NOMO-1 (cell line): ENCODE results near the gene RNF111.

Source experiments
- DNase-seq, 2 experiments: peaks; one replicate each; lab custom pipeline; 2025; ENCODE audit not compliant: unreplicated experiment in 2 of 2; lab: John Stamatoyannopoulos, UW

RNF111 gene

DNA sequence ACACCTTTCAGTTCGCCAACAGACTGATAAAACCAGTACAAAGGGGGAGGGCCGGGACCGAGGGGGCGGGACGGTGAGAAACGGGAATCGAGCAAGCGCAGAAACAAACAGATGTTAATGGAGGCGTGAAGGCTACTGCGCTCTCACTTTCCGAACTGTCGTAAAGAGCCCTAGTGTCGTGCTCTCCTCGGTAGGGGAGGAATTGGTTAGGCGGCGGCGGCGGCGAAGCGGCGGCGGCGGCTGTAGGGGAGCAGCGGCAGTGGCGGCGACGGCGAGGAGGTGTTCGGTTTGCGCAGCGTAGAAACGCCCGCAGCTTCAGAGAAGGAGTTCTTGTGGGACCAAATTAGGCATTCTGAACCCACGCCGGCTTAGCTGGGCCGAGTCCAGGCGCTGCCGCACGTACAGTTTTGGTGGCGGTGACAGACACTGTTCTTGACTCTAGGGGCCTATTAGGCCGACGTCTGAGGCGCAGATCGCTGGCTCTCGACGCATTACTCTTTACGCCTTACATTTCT is at the start of gene RNF111:
Gene RNF111, plus strand, starts transcription at position 173 of the 515 bp plus-strand sequence. CDS start 43,160 bp downstream, outside the sequence.
- DNase-seq: peak; percentile 95 to 96

GRCh38 chr15:58947179-58947578 is 40.3 kb upstream of the RNF111 start:
- DNase-seq: no peak

DNA sequence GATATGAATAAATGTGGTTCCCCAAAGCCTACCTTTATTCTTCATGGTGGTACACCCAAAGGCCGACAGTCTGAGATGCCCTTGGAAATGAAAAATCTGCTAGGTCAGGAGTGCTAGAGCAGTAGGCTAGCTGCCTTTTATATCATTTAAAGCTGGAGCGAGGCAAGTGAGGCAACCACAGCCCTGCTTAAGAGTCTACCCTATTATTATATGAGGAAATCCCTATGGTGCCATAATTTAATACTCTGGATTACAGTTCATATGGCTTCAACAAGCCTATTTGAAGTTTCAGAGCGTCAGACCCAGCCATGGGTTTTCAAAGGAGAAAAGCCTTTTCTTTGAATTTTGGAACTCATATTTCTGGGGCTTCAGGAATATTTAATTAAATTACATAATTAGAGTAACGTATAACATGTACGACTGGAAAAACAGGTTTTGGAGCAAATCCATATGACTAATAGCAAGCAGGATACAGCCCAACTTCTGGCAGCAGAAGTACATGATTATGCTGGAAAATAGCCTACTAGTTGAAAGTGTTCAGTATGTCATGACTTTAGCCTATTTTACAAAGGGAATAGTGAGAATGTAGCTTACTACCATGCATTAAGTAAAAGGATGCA is 36.0 kb upstream of the RNF111 start:
- DNase-seq: no peak

DNA sequence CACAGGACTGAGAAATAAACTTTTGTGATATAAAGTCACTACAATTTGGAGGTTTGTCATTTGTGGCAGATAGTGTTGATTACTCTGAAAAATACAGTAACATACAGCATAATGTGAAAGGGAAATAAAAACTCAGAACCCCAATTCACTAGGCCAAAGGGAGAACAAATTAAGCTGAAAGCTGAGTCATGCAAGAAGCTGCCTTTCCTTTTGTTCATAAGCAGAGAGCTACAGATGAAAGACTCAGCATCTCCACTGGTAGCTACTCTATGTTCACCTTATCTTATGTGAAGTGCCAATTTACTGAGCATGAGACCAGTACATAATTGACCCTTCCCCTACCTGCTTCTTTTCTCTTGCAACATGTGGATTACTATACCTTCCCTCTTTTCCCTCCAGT is 34.7 kb upstream of the RNF111 start:
- no peak for DNase-seq

- peak; percentile 48 to 69 for DNase-seq
Measured at GRCh38 chr15:58957101-58957973, 30.1 kb upstream of the RNF111 start.

- no peak for DNase-seq
Measured at GRCh38 chr15:58958811-58959210, 28.7 kb upstream of the RNF111 start.

GRCh38 chr15:58962136-58962535 is 25.3 kb upstream of the RNF111 start:
- no peak for DNase-seq

DNA sequence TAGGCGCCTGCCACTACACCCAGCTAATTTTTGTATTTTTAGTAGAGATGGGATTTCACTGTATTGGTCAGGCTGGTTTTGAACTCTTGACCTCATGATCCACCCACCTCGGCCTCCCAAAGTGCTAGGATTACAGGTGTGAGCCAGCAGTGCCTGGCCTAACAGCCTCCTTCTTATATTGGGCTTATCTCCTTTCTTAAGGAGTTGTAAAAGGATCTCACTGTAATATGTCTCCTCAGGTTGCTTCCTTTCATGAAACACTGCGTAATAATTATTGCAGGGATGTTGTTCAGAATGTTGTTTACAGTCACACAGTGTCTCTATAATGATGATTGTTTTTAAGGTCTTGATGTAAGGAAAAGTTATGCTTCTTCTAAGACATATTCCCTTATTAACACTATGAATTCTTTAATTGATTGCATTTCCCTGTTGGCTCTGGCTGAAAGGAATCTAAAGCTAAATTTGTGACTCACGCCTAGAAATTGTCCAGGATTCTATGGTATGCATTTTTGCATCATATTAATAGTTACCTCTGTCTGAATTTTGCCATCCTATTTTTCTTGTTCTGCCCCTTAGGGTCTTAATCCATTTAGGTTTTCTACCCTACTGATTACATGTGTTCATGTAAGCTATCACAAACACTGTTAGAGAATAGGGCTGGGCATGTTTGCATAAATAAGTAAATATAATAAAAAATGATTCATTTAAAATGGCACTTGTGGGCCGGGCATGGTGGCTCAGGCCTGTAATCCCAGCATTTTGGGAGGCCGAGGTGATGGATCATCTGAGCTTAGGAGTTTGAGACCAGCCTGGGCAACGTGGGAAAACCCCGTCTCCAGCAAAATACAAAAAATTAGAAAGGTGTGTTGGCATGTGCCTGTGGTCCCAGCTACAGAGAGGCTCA is 24.5 kb upstream of the RNF111 start:
- no peak for DNase-seq

DNA sequence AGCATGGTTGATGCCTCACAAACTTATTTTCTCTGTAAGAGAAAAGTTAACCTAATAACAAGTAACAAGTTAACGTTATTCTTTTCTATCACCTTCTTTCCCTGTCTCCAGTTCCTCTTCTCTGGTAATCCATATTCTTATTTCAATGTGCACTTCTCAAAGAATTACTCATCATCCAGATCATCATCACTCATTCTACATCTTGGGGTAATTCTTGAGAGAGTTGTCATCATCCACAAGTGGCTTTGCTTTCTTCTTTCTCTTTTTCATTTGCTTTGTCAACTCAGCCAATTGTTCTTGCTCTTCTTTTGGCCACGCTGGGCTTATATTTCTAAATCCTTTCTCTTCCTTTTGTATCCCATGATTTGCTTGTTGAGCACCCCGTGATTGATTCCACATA is 20.8 kb upstream of the RNF111 start:
- no peak for DNase-seq

DNA sequence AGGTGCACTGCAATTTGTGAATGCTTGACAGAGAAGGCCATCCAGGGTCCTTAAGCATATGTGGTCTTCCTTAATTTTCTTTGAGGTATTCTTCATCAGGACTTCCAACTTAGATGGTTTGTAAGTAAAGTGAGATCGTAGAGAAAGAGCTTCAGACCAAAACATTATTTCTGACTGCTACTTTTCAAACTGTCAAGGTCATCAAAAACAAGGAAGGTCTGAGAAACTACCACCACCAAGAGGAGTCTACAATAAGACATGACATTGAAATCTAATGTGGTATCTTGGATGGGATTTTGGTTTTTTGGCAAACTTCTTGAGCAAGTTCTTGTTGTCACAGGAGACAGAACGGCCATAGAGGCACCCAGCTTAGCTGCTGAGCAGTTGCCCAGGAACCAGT is 20.0 kb upstream of the RNF111 start:
- DNase-seq: no peak

- DNase-seq: no peak
Measured at GRCh38 chr15:58977887-58978286, 9.6 kb upstream of the RNF111 start.

- peak; percentile 49 to 68 for DNase-seq
Measured at GRCh38 chr15:58980351-58980939, 7.0 kb upstream of the RNF111 start.

GRCh38 chr15:58981808-58982475 is 5.5 kb upstream of the RNF111 start:
- DNase-seq: peak in 1 of 2 experiments; percentile 26

- peak in 1 of 2 experiments; percentile 56 for DNase-seq
Measured at GRCh38 chr15:58983261-58983660, 4.2 kb upstream of the RNF111 start.

DNA sequence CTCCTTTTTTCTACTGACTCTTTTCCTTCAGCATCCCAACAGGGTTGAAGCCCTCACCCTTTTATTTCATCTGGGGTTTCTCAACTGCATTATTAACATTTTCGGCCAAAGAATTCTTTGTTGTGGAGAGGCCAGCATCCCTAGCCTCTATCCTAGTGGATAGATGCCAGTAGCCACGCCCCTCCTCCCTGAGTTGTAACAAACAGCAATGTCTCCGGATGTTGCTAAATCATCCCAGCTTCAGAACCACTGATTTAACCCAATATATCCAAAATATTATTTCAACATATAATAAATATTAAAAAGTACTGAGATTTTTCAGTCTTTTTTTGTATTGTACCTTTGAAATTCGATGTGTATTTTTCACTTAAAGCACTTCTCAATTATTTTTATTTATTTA is 2.0 kb upstream of the RNF111 start:
- no peak for DNase-seq

- DNase-seq: no peak
Measured at GRCh38 chr15:58987036-58987435, 427 bp upstream of the RNF111 start.

- peak; percentile 54 to 78 for DNase-seq
Measured at GRCh38 chr15:58988006-58988785, 733 bp downstream of the RNF111 start.

GRCh38 chr15:58992181-58992580 is 4.7 kb downstream of the RNF111 start:
- DNase-seq: no peak

- DNase-seq: no peak
Measured at GRCh38 chr15:58994906-58995453, 7.5 kb downstream of the RNF111 start.
